Gastrocnemius medialis (tissue), 4 donors: ENCODE measurements around the gene KCNC1. TPM values are rescaled to one million over a fixed set of nuclear protein-coding genes. Genes with fewer than 3 reads are reported as not detected.

Source experiments
- ATAC-seq, 2 donors: fragments of 150-250 bp; one replicate each; pipeline ENCODE4 v1.9.1; 2016
- DNase-seq, 2 donors: peaks; one replicate each; pipeline ENCODE4 v3.0.0-alpha.2; 2019
- H3K27ac ChIP-seq, 4 donors: fragments of 200-600 bp; sonication (generic); 1 replicate in 1 of 4; 2 replicates in 3 of 4; pipeline ENCODE4 v1.5.1; 2016 to 2018; ENCODE audit warnings: mild to moderate bottlenecking in 2 of 4, moderate library complexity in 1 of 4
- H3K27me3 ChIP-seq, 3 donors: fragments of 200-600 bp; sonication (generic) in 2 of 3; 1 replicate in 1 of 3; 2 replicates in 2 of 3; pipeline versions ENCODE4 v1.5.1 to v1.6.0; 2016 to 2019; ENCODE audit warnings: mild to moderate bottlenecking in 1 of 3, moderate library complexity in 1 of 3
- H3K36me3 ChIP-seq, 2 donors: fragments of 200-600 bp; sonication (generic) in 1 of 2; one replicate each; pipeline ENCODE4 v1.5.1; 2017 to 2018
- H3K4me1 ChIP-seq, 2 donors: fragments of 200-600 bp; sonication (generic) in 1 of 2; one replicate each; pipeline ENCODE4 v1.5.1; 2016 to 2017; ENCODE audit warnings: mild to moderate bottlenecking in 2 of 2
- H3K4me3 ChIP-seq, 4 donors: fragments of 200-600 bp; sonication (generic) in 3 of 4; 1 replicate in 1 of 4; 2 replicates in 3 of 4; pipeline ENCODE4 v1.5.1; 2016 to 2019; ENCODE audit warnings: mild to moderate bottlenecking in 2 of 4
- H3K9me3 ChIP-seq, 3 donors: fragments of 200-600 bp; sonication (generic) in 2 of 3; 1 replicate in 1 of 3; 2 replicates in 2 of 3; pipeline ENCODE4 v1.5.1; 2016 to 2019
- POLR2A ChIP-seq, 2 donors: fragments of 450-650 bp; IDR thresholded peaks; one replicate each; pipeline ENCODE4 v1.6.1; 2017; ENCODE audit warnings: antibody characterized with exemption in 2 of 2, mild to moderate bottlenecking in 2 of 2, moderate library complexity in 2 of 2
- in situ Hi-C, 4 donors: fragments of 200-750 bp; cut with MboI; loops; one replicate each; pipeline versions ENCODE4 v1.15.0 to v1.8.0; 2017; ENCODE audit warnings: low sequenced_read_pairs in 4 of 4
- intact Hi-C: fragments of 100-400 bp; cut with DNase I; formaldehyde crosslinking; loops from one replicate; pipeline ENCODE4 v1.15.1; 2023; ENCODE audit warnings: low total_unique reads
- total RNA-seq, 4 donors: library from RNA; depleted of rRNA; stranded (reverse); fragments of >200 nt; gene quantifications; one replicate each; pipeline versions ENCODE4 v1.1.0 to v1.2.3, GENCODE V29; 2016
- TF ChIP-seq, protein P1 (sequence below), 5 experiments: fragments of 450-650 bp in 3 of 5; fragments of 200-600 bp in 2 of 5; sonication (generic) in 2 of 5; IDR thresholded peaks in 4 of 5; conservative IDR thresholded peaks in 1 of 5; 1 replicate in 4 of 5; 2 replicates in 1 of 5; pipeline ENCODE4 v1.5.1; 2016 to 2019; ENCODE audit warnings: antibody characterized with exemption in 5 of 5, mild to moderate bottlenecking in 3 of 5, moderate library complexity in 3 of 5

The KCNC1 gene
- total RNA-seq, 4 donors from 2014 or later = 0.03 to 0.53 (median 0.15) TPM

DNA sequence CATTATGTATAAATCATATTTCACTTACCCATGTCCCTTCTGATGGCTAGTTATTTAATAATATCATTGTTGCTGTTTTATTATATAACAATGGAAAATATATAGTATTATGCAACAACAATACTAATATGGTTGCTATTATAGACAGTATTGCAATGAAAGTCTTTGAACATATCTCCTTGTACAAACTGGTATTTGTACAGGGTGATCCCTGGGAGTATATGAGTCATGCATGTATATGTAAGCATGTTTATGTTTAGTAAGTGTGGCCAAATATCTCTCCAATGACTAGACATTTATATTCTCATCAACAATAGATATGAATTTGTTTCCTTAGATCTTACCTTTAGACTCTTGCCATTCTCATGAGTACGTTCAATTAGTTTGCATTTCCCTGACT lies 55.9 kb downstream of the KCNC1 start:
- in situ Hi-C loops = no loop called here
- H3K4me1 ChIP-seq = peaks cover 1 to 4% of the 10 kb centered on the region in 2 donors
- no peaks in the 10 kb centered on the region for H3K27me3 ChIP-seq
- H3K27ac ChIP-seq = no peak overlapping the region
- H3K9me3 ChIP-seq = no peaks in the 10 kb centered on the region
- no peak for TF ChIP-seq POLR2A (IDR thresholded peaks at IDR 0.05)
- TF ChIP-seq, protein P1, sequence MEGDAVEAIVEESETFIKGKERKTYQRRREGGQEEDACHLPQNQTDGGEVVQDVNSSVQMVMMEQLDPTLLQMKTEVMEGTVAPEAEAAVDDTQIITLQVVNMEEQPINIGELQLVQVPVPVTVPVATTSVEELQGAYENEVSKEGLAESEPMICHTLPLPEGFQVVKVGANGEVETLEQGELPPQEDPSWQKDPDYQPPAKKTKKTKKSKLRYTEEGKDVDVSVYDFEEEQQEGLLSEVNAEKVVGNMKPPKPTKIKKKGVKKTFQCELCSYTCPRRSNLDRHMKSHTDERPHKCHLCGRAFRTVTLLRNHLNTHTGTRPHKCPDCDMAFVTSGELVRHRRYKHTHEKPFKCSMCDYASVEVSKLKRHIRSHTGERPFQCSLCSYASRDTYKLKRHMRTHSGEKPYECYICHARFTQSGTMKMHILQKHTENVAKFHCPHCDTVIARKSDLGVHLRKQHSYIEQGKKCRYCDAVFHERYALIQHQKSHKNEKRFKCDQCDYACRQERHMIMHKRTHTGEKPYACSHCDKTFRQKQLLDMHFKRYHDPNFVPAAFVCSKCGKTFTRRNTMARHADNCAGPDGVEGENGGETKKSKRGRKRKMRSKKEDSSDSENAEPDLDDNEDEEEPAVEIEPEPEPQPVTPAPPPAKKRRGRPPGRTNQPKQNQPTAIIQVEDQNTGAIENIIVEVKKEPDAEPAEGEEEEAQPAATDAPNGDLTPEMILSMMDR (IDR thresholded peaks at IDR 0.05 in 4 of 5, conservative IDR thresholded peaks at IDR 0.05 in 1 of 5) = no peak
- intact Hi-C loops = no loop called here
- no peak overlapping the region for H3K4me3 ChIP-seq
- no peak for DNase-seq
- no peak for ATAC-seq
- H3K36me3 ChIP-seq = no peaks in the 10 kb centered on the region

DNA sequence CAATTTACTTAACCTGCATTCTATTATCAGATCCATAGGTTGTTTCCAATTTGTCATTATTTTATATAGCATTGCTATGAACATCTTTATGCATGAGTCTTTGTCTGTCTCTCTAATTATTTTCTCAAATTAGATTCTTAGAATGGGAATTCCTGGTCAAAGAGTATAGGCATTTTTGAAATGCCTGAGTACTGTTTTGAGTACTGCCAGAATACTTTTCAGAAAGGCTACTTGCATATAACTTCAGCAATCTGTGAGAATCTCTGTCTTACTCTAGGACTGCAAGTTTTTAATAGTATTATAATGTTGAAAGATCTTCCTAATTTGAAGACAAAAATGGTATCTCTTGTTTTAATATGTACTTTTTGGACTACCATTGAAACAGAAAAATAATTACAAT lies 56.6 kb downstream of the KCNC1 start:
- no peak for DNase-seq
- TF ChIP-seq POLR2A (IDR thresholded peaks at IDR 0.05) = no peak
- TF ChIP-seq, protein P1 (IDR thresholded peaks at IDR 0.05 in 4 of 5, conservative IDR thresholded peaks at IDR 0.05 in 1 of 5) = no peak
- in situ Hi-C loops (no loop called here), intact Hi-C loops (no loop called here)
- Histone ChIP-seq H3K4me3 (no peak overlapping the region), H3K9me3 (no peaks in the 10 kb centered on the region), H3K27me3 (no peaks in the 10 kb centered on the region), H3K36me3 (no peaks in the 10 kb centered on the region), H3K27ac (no peak overlapping the region), H3K4me1 (peaks cover 8 to 11% of the 10 kb centered on the region in 2 donors)
- ATAC-seq = no peak

DNA sequence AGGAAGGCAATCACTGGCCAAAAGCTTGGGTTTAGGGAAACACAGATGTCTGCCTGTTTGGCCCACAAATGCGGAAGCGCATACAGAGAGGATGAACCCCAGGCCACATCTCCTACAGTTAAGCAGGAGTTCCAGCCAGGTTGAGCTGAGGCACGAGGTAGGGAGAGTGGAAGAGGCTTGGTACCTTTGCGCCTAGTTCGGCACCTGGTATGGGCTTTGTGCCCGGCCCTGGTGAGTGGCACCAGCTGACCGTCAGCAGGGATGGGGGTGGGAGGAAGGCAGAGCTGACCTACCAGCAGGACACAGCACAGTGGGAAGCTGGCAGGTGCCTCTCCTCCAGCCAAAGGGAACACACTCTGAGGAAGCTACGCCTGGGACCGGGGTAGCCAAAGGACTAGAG lies 57.6 kb downstream of the KCNC1 start:
- no peaks in the 10 kb centered on the region for H3K27me3 ChIP-seq
- in situ Hi-C loops = no loop called here
- no peak for ATAC-seq
- intact Hi-C loops = no loop called here
- no peaks in the 10 kb centered on the region for H3K9me3 ChIP-seq
- no peak overlapping the region for H3K27ac ChIP-seq
- no peaks in the 10 kb centered on the region for H3K36me3 ChIP-seq
- TF ChIP-seq POLR2A (IDR thresholded peaks at IDR 0.05) = no peak
- TF ChIP-seq, protein P1 (IDR thresholded peaks at IDR 0.05 in 4 of 5, conservative IDR thresholded peaks at IDR 0.05 in 1 of 5) = no peak
- peaks cover 18 to 21% of the 10 kb centered on the region in 2 donors for H3K4me1 ChIP-seq
- DNase-seq = peak in 1 of 2 donors; percentile 18
- no peak overlapping the region for H3K4me3 ChIP-seq

DNA sequence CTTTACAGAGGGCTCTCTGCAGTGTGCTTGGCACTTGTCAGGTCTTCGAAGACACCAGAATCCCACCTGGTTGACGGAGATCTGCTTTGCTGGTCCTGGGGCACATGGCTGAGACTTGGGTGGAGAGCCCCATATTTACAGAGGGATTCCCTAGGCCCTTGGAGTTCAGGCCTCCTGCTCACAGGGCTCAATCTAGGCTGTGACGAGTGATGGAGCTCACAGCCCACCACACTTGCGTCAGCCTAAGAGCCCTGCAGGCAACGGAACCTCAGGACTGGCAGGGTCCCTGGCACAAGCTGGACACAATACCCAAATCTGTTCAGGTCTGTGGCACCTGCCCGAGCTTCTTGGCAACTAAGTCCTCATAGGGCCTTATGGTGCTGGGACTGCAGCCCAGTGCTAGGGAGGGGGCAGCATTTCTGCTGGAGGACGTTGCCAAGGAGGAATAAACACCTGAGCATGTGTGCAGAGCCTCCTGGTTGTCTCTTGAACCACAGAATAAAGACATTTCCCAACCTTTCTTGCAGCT lies 59.1 kb downstream of the KCNC1 start:
- TF ChIP-seq POLR2A (IDR thresholded peaks at IDR 0.05) = no peak
- TF ChIP-seq, protein P1 (IDR thresholded peaks at IDR 0.05 in 4 of 5, conservative IDR thresholded peaks at IDR 0.05 in 1 of 5) = no peak
- Histone ChIP-seq H3K36me3 (no peaks in the 10 kb centered on the region), H3K27me3 (no peaks in the 10 kb centered on the region), H3K9me3 (no peaks in the 10 kb centered on the region), H3K4me1 (peaks cover 29 to 33% of the 10 kb centered on the region in 2 donors), H3K27ac (no peak overlapping the region), H3K4me3 (no peak overlapping the region)
- intact Hi-C loops = no loop called here
- ATAC-seq = no peak
- in situ Hi-C loops = no loop called here
- no peak for DNase-seq

DNA sequence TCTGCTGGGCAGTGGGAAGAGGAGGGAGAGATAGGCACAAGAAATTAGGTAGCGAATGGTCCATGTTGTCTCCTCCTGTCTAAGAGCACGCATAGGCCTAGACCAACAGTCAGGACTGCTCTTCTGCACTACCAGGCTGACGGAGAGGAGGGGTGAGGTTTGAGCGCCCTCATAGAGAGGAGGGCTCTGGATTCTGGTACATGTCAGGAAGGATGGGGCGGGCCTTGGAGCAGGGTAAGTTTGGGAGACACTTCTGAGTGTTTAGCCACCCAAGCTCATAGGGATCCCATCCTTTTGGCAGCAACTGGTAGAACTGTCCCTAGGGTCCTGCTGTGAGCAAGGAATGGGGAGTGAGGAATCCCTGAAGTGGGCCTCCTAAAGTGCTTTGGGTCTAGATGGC lies 60.4 kb downstream of the KCNC1 start:
- ATAC-seq (no peak), DNase-seq (no peak)
- TF ChIP-seq POLR2A (IDR thresholded peaks at IDR 0.05) = no peak
- TF ChIP-seq, protein P1 (IDR thresholded peaks at IDR 0.05 in 4 of 5, conservative IDR thresholded peaks at IDR 0.05 in 1 of 5) = no peak
- Histone ChIP-seq H3K36me3 (no peaks in the 10 kb centered on the region), H3K4me3 (no peak overlapping the region), H3K4me1 (peaks cover 40 to 45% of the 10 kb centered on the region in 2 donors), H3K27ac (no peak overlapping the region), H3K9me3 (no peaks in the 10 kb centered on the region), H3K27me3 (no peaks in the 10 kb centered on the region)
- in situ Hi-C loops (no loop called here), intact Hi-C loops (loop anchor here (5.0 kb wide), 3 partner anchors 63 to 408 kb away; partner anchors contain the start of genes KCNC1 and KCNJ11)
